SH-SY5Y (cell line): ENCODE results near the gene TLCD3B.

Experiments used
- GATA2 ChIP-seq: IDR thresholded peaks from 2 replicates; pipeline ENCODE4 v1.6.1; 2011; ENCODE audit warnings: mild to moderate bottlenecking, low read depth, low read length
- GATA3 ChIP-seq: IDR thresholded peaks from 2 replicates; pipeline ENCODE4 v1.6.1; 2011; ENCODE audit warnings: low read depth, mild to moderate bottlenecking, low read length, moderate library complexity

- TF ChIP-seq GATA2: no peak
- no peak for TF ChIP-seq GATA3
These were observed 46.6 kb upstream of the TLCD3B start for GRCh38 chr16:30077656-30078055.
